ENCODE measurements around the gene MAG. TPM values are rescaled to one million over a fixed set of nuclear protein-coding genes. Genes with fewer than 3 reads are reported as not detected.

MAG gene
- total and polyA plus RNA-seq, 2 of the 8 experiments (the other 6 are each of a cell fraction or from before 2014, with no cell fraction given): 0.20 to 1.3 TPM

GRCh38 chr19:35292421-35293362 lies 731 bp downstream of the MAG start:
- 0 out of 2 replicates have a peak overlapping the region, but pooled peaks have one; percentile 46 for H2BK15ac ChIP-seq (ENCODE audit: low read length)
- H4K20me1 ChIP-seq (replicated peaks in 1 of 2; ENCODE audit: control insufficient read depth in 1 of 2, insufficient read depth in 2 of 2, low read length in 2 of 2): peaks cover 0 to 8% of the 10 kb centered on the region in 2 experiments
- H3K36me3 ChIP-seq (ENCODE audit: control insufficient read depth in 2 of 4, insufficient read depth in 4 of 4, low read length in 3 of 4): no peaks in the 10 kb centered on the region; a peak in 1 of 8 replicates
- peak overlapping the region; percentile 85 for H3K4ac ChIP-seq (replicated peaks; ENCODE audit: insufficient read length, low read depth, low read length)
- peaks cover 0 to 7% (median 0%) of the 10 kb centered on the region in 4 experiments; a peak in 2 of 7 replicates for H3K27me3 ChIP-seq (replicated peaks in 1 of 4; ENCODE audit: control insufficient read depth in 3 of 4, extremely low read depth in 1 of 4, insufficient read depth in 3 of 4, low read length in 3 of 4)
- no peaks in the 10 kb centered on the region for H3K79me2 ChIP-seq (ENCODE audit: control insufficient read depth in 1 of 2, insufficient read depth in 2 of 2, low read length in 2 of 2)
- H2AFZ ChIP-seq (ENCODE audit: low read length): no peak overlapping the region
- ChIA-PET CTCF (ENCODE audit: partially characterized antibody) (interaction anchor here (1.2 kb wide), 1 partner anchor 22 kb away, joined by 3 read pairs; no protein-coding TSS in a partner anchor), POLR2A (ENCODE audit: partially characterized antibody) (interaction anchor here (1.3 to 2.2 kb wide), 2 partner anchors 11 to 14 kb away, joined by 3 to 16 read pairs; partner anchors contain the start of gene HAMP)
- 88% methylated on average over 23 of the region's 23 CpGs; no CpG with 5 or more reads in 1 of the 2 experiments for WGBS, 2 experiments (ENCODE audit: extremely low coverage in 1 of 2, insufficient coverage in 1 of 2, insufficient read length in 1 of 2, insufficient replicate concordance in 2 of 2, low coverage in 1 of 2, low lambda C conversion rate in 2 of 2, missing lambda C conversion rate in 1 of 2)
- no peak overlapping the region for H3K4me3 ChIP-seq (ENCODE audit: extremely low read depth in 1 of 4, insufficient read depth in 2 of 4, low read depth in 3 of 4, low read length in 4 of 4)
- no peak overlapping the region for H3K4me2 ChIP-seq (ENCODE audit: insufficient read depth in 1 of 2, low read depth in 2 of 2, low read length in 2 of 2)
- no peak overlapping the region for H4K5ac ChIP-seq (ENCODE audit: insufficient read length, low read depth, low read length)
- peak overlapping the region; percentile 71; the same call in 1 of the 2 replicates for H2AK5ac ChIP-seq (ENCODE audit: low read depth, low read length)
- no peak overlapping the region for H3K18ac ChIP-seq (ENCODE audit: extremely low read depth, low read length)
- H4K91ac ChIP-seq (replicated peaks; ENCODE audit: insufficient read length, low read length): peak overlapping the region; percentile 25
- H3K4me1 ChIP-seq (replicated peaks in 1 of 4; ENCODE audit: control insufficient read depth in 3 of 4, insufficient read depth in 4 of 4, low read length in 3 of 4): peaks cover 0 to 24% (median 10%) of the 10 kb centered on the region in 4 experiments; a peak in 6 of 7 replicates
- H3K23ac ChIP-seq (ENCODE audit: insufficient read length): no peak overlapping the region
- no peak overlapping the region for H3K14ac ChIP-seq (ENCODE audit: insufficient read length)
- TF ChIP-seq CTBP2 (IDR thresholded peaks at IDR 0.05; ENCODE audit: borderline replicate concordance, insufficient read depth, insufficient read length, low read length) (no peak), RNF2 (IDR thresholded peaks at IDR 0.05; ENCODE audit: borderline replicate concordance, low read depth, low read length, missing control alignments, poor library complexity, severe bottlenecking) (no peak)
- H3K23me2 ChIP-seq (ENCODE audit: low read depth, low read length): peaks cover 12% of the 10 kb centered on the region; the same call in 1 of the 2 replicates
- H3K9me3 ChIP-seq (ENCODE audit: insufficient read depth in 2 of 2, low read depth in 1 of 2, low read length in 1 of 2): no peaks in the 10 kb centered on the region; a peak in 1 of 4 replicates
- H2BK20ac ChIP-seq (ENCODE audit: low read length): 0 out of 2 replicates have a peak overlapping the region, but pooled peaks have one; percentile 55
- H2BK5ac ChIP-seq (ENCODE audit: low read depth, low read length): peak overlapping the region; percentile 44
- FAIRE-seq: no peak
- no peaks in the 10 kb centered on the region for H3K79me1 ChIP-seq (ENCODE audit: low read depth, low read length)
- no peak for DNase-seq (ENCODE audit: low read depth in 1 of 2, low spot score in 2 of 2)
- no peak overlapping the region for H3K27ac ChIP-seq (ENCODE audit: low read depth, low read length)
- no peak overlapping the region for H2BK120ac ChIP-seq (replicated peaks; ENCODE audit: low read depth, low read length)
- H4K8ac ChIP-seq (ENCODE audit: extremely low read depth, insufficient read depth, low read length): no peak overlapping the region; the same call in 1 of the 2 replicates
- no peak overlapping the region for H3K56ac ChIP-seq (replicated peaks; ENCODE audit: insufficient read length, low read depth, low read length)
- H2BK12ac ChIP-seq (ENCODE audit: low read depth, low read length): peak overlapping the region; percentile 90; the same call in 1 of the 2 replicates
- no peak overlapping the region for H3K9ac ChIP-seq (replicated peaks in 1 of 4; ENCODE audit: extremely low read depth in 1 of 4, low read depth in 3 of 4, low read length in 3 of 4)

Data from H1 (cell line).